Left colon (tissue), 2 donors: ENCODE measurements around the gene MAGI2. TPM values are rescaled to one million over a fixed set of nuclear protein-coding genes. Genes with fewer than 3 reads are reported as not detected.
A peak's percentile ranks its signal among the peaks of the same experiment; 100 is the strongest.
"Not testable (repeated sequence)": the region's sequence is repeated elsewhere in the genome, so short reads cannot be mapped to it uniquely, and the experiment has no call there.

Experiments used
- ATAC-seq: fragments of 200-7000 bp; cut with Tn5 transposase; one replicate; pipeline ENCODE4 v1.9.1; 2020; ENCODE audit warnings: mild to moderate bottlenecking, moderate library complexity
- DNase-seq, 2 donors: peaks; one replicate each; pipeline ENCODE4 v3.0.0-alpha.2; 2020
- intact Hi-C, 2 donors: fragments of 100-400 bp; cut with DNase I in 1 of 2; cut with micrococcal nuclease in 1 of 2; formaldehyde crosslinking; loops; one replicate each; pipeline versions ENCODE4 v1.11.2 to v1.14.0; 2022; cut with DNase I, micrococcal nuclease
- total RNA-seq, 2 donors: library from RNA; stranded (reverse); fragmentation: NEBNext Ultra II Directional; extraction: Animal tissue kit (Norgen Biotek cat#: 25700); gene quantifications; one replicate each; pipeline ENCODE4 v1.2.1, GENCODE V29; 2021
- donor health status: DM: no; HTN: no; CAD: no.
- donor health status: DM: yes; HTN: yes; CAD: no.

The MAGI2 gene
- total RNA-seq, 2 donors from 2014 or later: 1.4 to 3.5 TPM

- intact Hi-C loops: no loop called here
- DNase-seq (no peak), ATAC-seq (no peak)
These were observed 1097.6 kb downstream of the MAGI2 start for GRCh38 chr7:78355834-78356233.

- no peak for DNase-seq
- intact Hi-C loops: no loop called here
- peak; percentile 69 for ATAC-seq
These were observed 1102.5 kb downstream of the MAGI2 start for GRCh38 chr7:78350926-78351325.

- no peak for DNase-seq
These were observed 1103.1 kb downstream of the MAGI2 start for GRCh38 chr7:78350391-78350790.

GRCh38 chr7:78346827-78347226 is 1106.6 kb downstream of the MAGI2 start:
- ATAC-seq (no peak), DNase-seq (no peak)
- intact Hi-C loops: no loop called here

More at GRCh38 chr7:78350391-78350790, 1103.1 kb downstream of the MAGI2 start:
- no peak for ATAC-seq
- intact Hi-C loops: no loop called here

- ATAC-seq (peak; percentile 55), DNase-seq (peak in 1 of 2 donors; percentile 15)
- intact Hi-C loops: no loop called here
These were observed 1107.5 kb downstream of the MAGI2 start for GRCh38 chr7:78345979-78346378.

GRCh38 chr7:78345293-78345911 is 1108.1 kb downstream of the MAGI2 start:
- ATAC-seq: no peak
- DNase-seq: no peak
- intact Hi-C loops: no loop called here

- intact Hi-C loops: no loop called here
- ATAC-seq (no peak), DNase-seq (no peak)
These were observed 1119.0 kb downstream of the MAGI2 start for GRCh38 chr7:78334426-78334825.

GRCh38 chr7:78333530-78334425 is 1119.7 kb downstream of the MAGI2 start:
- no peak for DNase-seq
- ATAC-seq: no peak

GRCh38 chr7:78329001-78329655 is 1124.3 kb downstream of the MAGI2 start:
- ATAC-seq (no peak), DNase-seq (no peak)
- intact Hi-C loops: no loop called here

More at GRCh38 chr7:78333530-78334425, 1119.7 kb downstream of the MAGI2 start:
- intact Hi-C loops: no loop called here

- intact Hi-C loops: no loop called here
- DNase-seq: no peak
These were observed 1125.7 kb downstream of the MAGI2 start for GRCh38 chr7:78327718-78328117.

GRCh38 chr7:78326876-78327275 is 1126.6 kb downstream of the MAGI2 start:
- DNase-seq: no peak
- no peak for ATAC-seq
- intact Hi-C loops: no loop called here

More at GRCh38 chr7:78327718-78328117, 1125.7 kb downstream of the MAGI2 start:
- ATAC-seq: no peak

GRCh38 chr7:78326189-78326588 is 1127.3 kb downstream of the MAGI2 start:
- DNase-seq (no peak), ATAC-seq (no peak)
- intact Hi-C loops: no loop called here

- DNase-seq (no peak), ATAC-seq (no peak)
- intact Hi-C loops: no loop called here
These were observed 1130.3 kb downstream of the MAGI2 start for GRCh38 chr7:78323118-78323517.

- DNase-seq, intact Hi-C loops, ATAC-seq: not testable (repeated sequence)
These were observed 1131.2 kb downstream of the MAGI2 start for GRCh38 chr7:78322231-78322630.

GRCh38 chr7:78317371-78317770 is 1136.1 kb downstream of the MAGI2 start:
- DNase-seq: no peak
- no peak for ATAC-seq
- intact Hi-C loops: no loop called here

- intact Hi-C loops: no loop called here
- no peak for DNase-seq
- ATAC-seq: peak; percentile 45
These were observed 1137.4 kb downstream of the MAGI2 start for GRCh38 chr7:78316110-78316509.

GRCh38 chr7:78315119-78315518 is 1138.3 kb downstream of the MAGI2 start:
- intact Hi-C loops: no loop called here
- ATAC-seq (no peak), DNase-seq (no peak)

GRCh38 chr7:78311181-78311580 is 1142.3 kb downstream of the MAGI2 start:
- intact Hi-C loops: no loop called here
- no peak for ATAC-seq
- DNase-seq: no peak

GRCh38 chr7:78307892-78308291 is 1145.6 kb downstream of the MAGI2 start:
- intact Hi-C loops: no loop called here
- DNase-seq: no peak
- ATAC-seq: no peak

- ATAC-seq: no peak
- DNase-seq: no peak
- intact Hi-C loops: no loop called here
These were observed 1146.8 kb downstream of the MAGI2 start for GRCh38 chr7:78306634-78307033.
